Hepatocyte (in vitro differentiated cells): ENCODE measurements around the gene NTNG1. TPM values are rescaled to one million over a fixed set of nuclear protein-coding genes. Genes with fewer than 3 reads are reported as not detected.

Experiments
- DNase-seq: peaks from one replicate; pipeline ENCODE4 v3.0.0-alpha.2; 2016; ENCODE audit warnings: low spot score
- H2AFZ ChIP-seq: fragments of 200-600 bp; sonication (generic); 2 replicates; pipeline ENCODE4 v1.6.0; 2016; ENCODE audit warnings: antibody characterized with exemption, mild to moderate bottlenecking
- H3K27ac ChIP-seq: fragments of 200-600 bp; sonication (generic); 2 replicates; pipeline ENCODE4 v1.5.1; 2016; ENCODE audit warnings: mild to moderate bottlenecking
- H3K27me3 ChIP-seq: fragments of 200-600 bp; sonication (generic); 2 replicates; pipeline ENCODE4 v1.6.1; 2016
- H3K36me3 ChIP-seq: fragments of 200-600 bp; sonication (generic); replicated peaks from 2 replicates; pipeline ENCODE4 v1.5.1; 2016; ENCODE audit warnings: low read depth; ENCODE audit not compliant: insufficient read depth
- H3K4me1 ChIP-seq: fragments of 200-600 bp; sonication (generic); 2 replicates; pipeline ENCODE4 v1.5.1; 2016; ENCODE audit warnings: mild to moderate bottlenecking, moderate library complexity; ENCODE audit not compliant: insufficient read depth
- H3K4me2 ChIP-seq: fragments of 200-600 bp; sonication (generic); 2 replicates; pipeline ENCODE4 v1.6.0; 2016
- H3K4me3 ChIP-seq: fragments of 200-600 bp; sonication (generic); 2 replicates; pipeline ENCODE4 v1.5.1; 2016; ENCODE audit warnings: mild to moderate bottlenecking
- H3K79me2 ChIP-seq: fragments of 200-600 bp; sonication (generic); 2 replicates; pipeline ENCODE4 v1.6.0; 2017; ENCODE audit warnings: mild to moderate bottlenecking
- H3K9me2 ChIP-seq: fragments of 200-600 bp; sonication (generic); replicated peaks from 2 replicates; pipeline ENCODE4 v1.6.0; 2017; ENCODE audit warnings: mild to moderate bottlenecking; ENCODE audit not compliant: insufficient read depth
- H3K9me3 ChIP-seq: fragments of 200-600 bp; sonication (generic); 2 replicates; pipeline ENCODE4 v1.5.1; 2016; ENCODE audit warnings: low read depth, mild to moderate bottlenecking
- H4K20me1 ChIP-seq: fragments of 200-600 bp; sonication (generic); 2 replicates; pipeline ENCODE4 v1.6.0; 2016; ENCODE audit warnings: mild to moderate bottlenecking; ENCODE audit not compliant: insufficient read depth, poor library complexity, severe bottlenecking
- CTCF ChIP-seq: fragments of 200-600 bp; sonication (generic); IDR thresholded peaks from 2 replicates; pipeline ENCODE4 v1.5.1; 2016; ENCODE audit warnings: antibody characterized with exemption, mild to moderate bottlenecking; ENCODE audit not compliant: poor library complexity
- EZH2 ChIP-seq: fragments of 200-600 bp; sonication (generic); IDR thresholded peaks from 2 replicates; pipeline ENCODE4 v1.6.1; 2016; ENCODE audit warnings: antibody characterized with exemption, mild to moderate bottlenecking, borderline replicate concordance
- EZH2phosphoT487 ChIP-seq: fragments of 200-600 bp; sonication (generic); IDR thresholded peaks from one replicate; pipeline ENCODE4 v1.6.1; 2018; ENCODE audit warnings: antibody characterized with exemption, mild to moderate bottlenecking, low read depth, moderate library complexity; ENCODE audit not compliant: unreplicated experiment, severe bottlenecking
- WGBS: methylation state at CpG from one replicate; pipeline ENCODE4 v1.1.6; 2016; ENCODE audit warnings: low lambda C conversion rate; ENCODE audit errors: missing lambda C conversion rate; 5-methylcytosine and 5-hydroxymethylcytosine counted together
- polyA plus RNA-seq: library from polyadenylated mRNA; unstranded; fragments of >200 nt; fragmentation: Nextera tagmentation; extraction: Ambion mirVana; gene quantifications from 2 replicates; pipeline ENCODE4 v1.2.1, GENCODE V29; 2016
- total RNA-seq: library from RNA; depleted of rRNA; stranded (reverse); fragments of >200 nt; gene quantifications from 2 replicates; pipeline ENCODE4 v1.2.3, GENCODE V29; 2014

Gene NTNG1
- total and polyA plus RNA-seq, 2 experiments from 2014 or later = 1.4 to 3.9 TPM

GRCh38 chr1:107389410-107390396, 248.9 kb downstream of the NTNG1 start:
- no peaks in the 10 kb centered on the region for H3K79me2 ChIP-seq
- TF ChIP-seq EZH2 = no peak
- no peak for TF ChIP-seq CTCF
- TF ChIP-seq EZH2phosphoT487 = no peak
- H4K20me1 ChIP-seq = no peaks in the 10 kb centered on the region
- H2AFZ ChIP-seq = no peak overlapping the region
- no peaks in the 10 kb centered on the region for H3K4me1 ChIP-seq
- no peak for DNase-seq
- H3K4me3 ChIP-seq = no peak overlapping the region
- H3K36me3 ChIP-seq = no peaks in the 10 kb centered on the region
- WGBS = 71% methylated on average over 15 of the region's 15 CpGs
- H3K27me3 ChIP-seq = no peaks in the 10 kb centered on the region
- no peak overlapping the region for H3K27ac ChIP-seq
- no peaks in the 10 kb centered on the region for H3K9me2 ChIP-seq
- H3K4me2 ChIP-seq = no peak overlapping the region
- no peaks in the 10 kb centered on the region for H3K9me3 ChIP-seq

GRCh38 chr1:107394301-107394700, 253.5 kb downstream of the NTNG1 start:
- Histone ChIP-seq H3K9me3 (no peaks in the 10 kb centered on the region), H3K4me1 (no peaks in the 10 kb centered on the region), H3K9me2 (no peaks in the 10 kb centered on the region), H3K36me3 (no peaks in the 10 kb centered on the region), H3K4me3 (no peak overlapping the region), H2AFZ (no peak overlapping the region), H3K27ac (no peak overlapping the region), H3K79me2 (no peaks in the 10 kb centered on the region), H4K20me1 (no peaks in the 10 kb centered on the region), H3K4me2 (no peak overlapping the region), H3K27me3 (no peaks in the 10 kb centered on the region)
- DNase-seq = no peak
- TF ChIP-seq CTCF (no peak), EZH2 (no peak), EZH2phosphoT487 (no peak)
- WGBS = 91% methylated on average over 3 of the region's 3 CpGs

GRCh38 chr1:107401704-107402103, 260.9 kb downstream of the NTNG1 start:
- no peak overlapping the region for H3K4me3 ChIP-seq
- DNase-seq = no peak
- no peak overlapping the region for H2AFZ ChIP-seq
- no peaks in the 10 kb centered on the region for H3K36me3 ChIP-seq
- H3K79me2 ChIP-seq = no peaks in the 10 kb centered on the region
- H4K20me1 ChIP-seq = no peaks in the 10 kb centered on the region
- no peaks in the 10 kb centered on the region for H3K4me1 ChIP-seq
- WGBS = 91% methylated on average over 4 of the region's 4 CpGs
- no peaks in the 10 kb centered on the region for H3K9me2 ChIP-seq
- H3K4me2 ChIP-seq = no peak overlapping the region
- no peaks in the 10 kb centered on the region for H3K9me3 ChIP-seq
- no peak overlapping the region for H3K27ac ChIP-seq
- H3K27me3 ChIP-seq = no peaks in the 10 kb centered on the region
- no peak for TF ChIP-seq CTCF
- TF ChIP-seq EZH2 = no peak
- TF ChIP-seq EZH2phosphoT487 = no peak
